ENCODE data around the gene GABARAP. TPM values are rescaled to one million over a fixed set of nuclear protein-coding genes. Genes with fewer than 3 reads are reported as not detected.

GABARAP gene
- total and polyA plus RNA-seq, 2 of the 13 experiments (the other 11 are each of a cell fraction or from before 2014, with no cell fraction given): 161 to 310 TPM

GRCh38 chr17:7258731-7259554, 16.7 kb upstream of the GABARAP start (continued):
- TF ChIP-seq KLF6 (CRISPR knock-in tag; IDR thresholded peaks at IDR 0.05) (peak; percentile 84), MXI1 (IDR thresholded peaks at IDR 0.05; ENCODE audit: borderline replicate concordance, low read depth, low read length) (peak; percentile 27; the same call in 1 of the 3 replicates), CREB3 (CRISPR knock-in tag; IDR thresholded peaks at IDR 0.05) (no peak), E2F2 (CRISPR knock-in tag; IDR thresholded peaks at IDR 0.05; ENCODE audit: borderline replicate concordance) (no peak), ATF7-NPFF (CRISPR knock-in tag; IDR thresholded peaks at IDR 0.05; ENCODE audit: low read depth) (no peak), ZUFSP (CRISPR knock-in tag; IDR thresholded peaks at IDR 0.05; ENCODE audit: borderline replicate concordance) (no peak), ZNF44 (CRISPR knock-in tag; IDR thresholded peaks at IDR 0.05) (peak; percentile 87; the same call in 1 of the 2 replicates), AHDC1 (CRISPR knock-in tag; IDR thresholded peaks at IDR 0.05; ENCODE audit: borderline replicate concordance) (no peak), HOXD1 (CRISPR knock-in tag; IDR thresholded peaks at IDR 0.05) (no peak), TBL1XR1 (IDR thresholded peaks at IDR 0.05; ENCODE audit: borderline replicate concordance, low read length, partially characterized antibody) (peak; percentile 77), KDM5A (IDR thresholded peaks at IDR 0.05; ENCODE audit: borderline replicate concordance, low read length) (no peak), ESRRA (CRISPR knock-in tag; IDR thresholded peaks at IDR 0.05; ENCODE audit: low read depth) (peak; percentile 35; the same call in 1 of the 2 replicates), HOMEZ (CRISPR knock-in tag; IDR thresholded peaks at IDR 0.05; ENCODE audit: low read depth) (no peak), ZFP91 (CRISPR knock-in tag; IDR thresholded peaks at IDR 0.05; ENCODE audit: borderline replicate concordance) (no peak; the same call in 1 of the 2 replicates), SMAD3 (CRISPR knock-in tag; IDR thresholded peaks at IDR 0.05) (no peak)
